Prostate gland (tissue), 2 donors: Measurements from ENCODE around the gene BST1. TPM values are rescaled to one million over a fixed set of nuclear protein-coding genes. Genes with fewer than 3 reads are reported as not detected.

ENCODE experiments used
- DNase-seq: peaks from one replicate; pipeline ENCODE4 v3.0.0-alpha.2; 2019; ENCODE audit warnings: low spot score
- H3K27ac ChIP-seq, 2 donors: fragments of 200-600 bp; sonication (generic); 2 replicates each; pipeline ENCODE4 v1.5.1; 2017 to 2019
- H3K27me3 ChIP-seq: fragments of 200-600 bp; sonication (generic); replicated peaks from 2 replicates; pipeline ENCODE4 v1.5.1; 2019; ENCODE audit not compliant: insufficient read depth
- H3K36me3 ChIP-seq, 2 donors: fragments of 200-600 bp; sonication (generic); 1 replicate in 1 of 2; 2 replicates in 1 of 2; pipeline versions ENCODE4 v1.5.1 to v1.8.1; 2017 to 2019
- H3K4me1 ChIP-seq: fragments of 200-600 bp; sonication (generic); replicated peaks from 2 replicates; pipeline ENCODE4 v1.5.1; 2019
- H3K4me3 ChIP-seq, 2 donors: fragments of 200-600 bp; sonication (generic); 2 replicates each; pipeline ENCODE4 v1.5.1; 2017 to 2019
- H3K9me3 ChIP-seq: fragments of 200-600 bp; sonication (generic); 2 replicates; pipeline ENCODE4 v1.5.1; 2017
- CTCF ChIP-seq, 4 experiments: fragments of 200-600 bp in 2 of 4; fragments of 450-650 bp in 2 of 4; sonication (generic) in 2 of 4; IDR thresholded peaks; 1 replicate in 3 of 4; 2 replicates in 1 of 4; pipeline ENCODE4 v1.5.1; 2016 to 2019; ENCODE audit warnings: antibody characterized with exemption in 4 of 4, mild to moderate bottlenecking in 2 of 4, moderate library complexity in 2 of 4
- POLR2A ChIP-seq: fragments of 450-650 bp; IDR thresholded peaks from one replicate; pipeline ENCODE4 v1.6.1; 2016; ENCODE audit warnings: antibody characterized with exemption, mild to moderate bottlenecking
- POLR2AphosphoS5 ChIP-seq: sonication (generic); formaldehyde crosslinking; IDR thresholded peaks from one replicate; pipeline ENCODE4 v1.6.1; 2017; ENCODE audit warnings: antibody characterized with exemption
- WGBS: methylation state at CpG from one replicate; pipeline ENCODE4 v1.1.5; 2018; 5-methylcytosine and 5-hydroxymethylcytosine counted together
- intact Hi-C: fragments of 100-400 bp; cut with DNase I; formaldehyde crosslinking; loops from one replicate; pipeline ENCODE4 v1.14.2; 2022
- total RNA-seq, 2 donors: library from RNA; depleted of rRNA; stranded (reverse); fragments of >200 nt; gene quantifications; one replicate each; pipeline ENCODE4 v1.1.0, GENCODE V29; 2016

Gene BST1
- total RNA-seq, 2 donors from 2014 or later, result 1.1 to 2.3 TPM

- Histone ChIP-seq H3K27ac (no peak overlapping the region), H3K4me1 (no peaks in the 10 kb centered on the region), H3K36me3 (no peaks in the 10 kb centered on the region), H3K4me3 (no peak overlapping the region), H3K27me3 (no peaks in the 10 kb centered on the region), H3K9me3 (no peaks in the 10 kb centered on the region)
- no peak for DNase-seq
- WGBS, result 43% methylated on average over 3 of the region's 3 CpGs
- no peak for TF ChIP-seq POLR2A
- no peak for TF ChIP-seq POLR2AphosphoS5
- TF ChIP-seq CTCF (IDR thresholded peaks at IDR 0.05), result no peak
- intact Hi-C loops, result no loop called here
Measured at GRCh38 chr4:15706646-15707362, 3.9 kb downstream of the BST1 start.

- Histone ChIP-seq H3K4me3 (no peak overlapping the region), H3K4me1 (no peaks in the 10 kb centered on the region), H3K9me3 (no peaks in the 10 kb centered on the region), H3K27me3 (no peaks in the 10 kb centered on the region), H3K36me3 (no peaks in the 10 kb centered on the region), H3K27ac (no peak overlapping the region)
- TF ChIP-seq CTCF (IDR thresholded peaks at IDR 0.05), result no peak
- no peak for TF ChIP-seq POLR2AphosphoS5
- no peak for TF ChIP-seq POLR2A
- intact Hi-C loops, result no loop called here
- DNase-seq, result no peak
- 21% methylated on average over 7 of the region's 7 CpGs for WGBS
Measured at GRCh38 chr4:15707363-15707715, 4.5 kb downstream of the BST1 start.

DNA sequence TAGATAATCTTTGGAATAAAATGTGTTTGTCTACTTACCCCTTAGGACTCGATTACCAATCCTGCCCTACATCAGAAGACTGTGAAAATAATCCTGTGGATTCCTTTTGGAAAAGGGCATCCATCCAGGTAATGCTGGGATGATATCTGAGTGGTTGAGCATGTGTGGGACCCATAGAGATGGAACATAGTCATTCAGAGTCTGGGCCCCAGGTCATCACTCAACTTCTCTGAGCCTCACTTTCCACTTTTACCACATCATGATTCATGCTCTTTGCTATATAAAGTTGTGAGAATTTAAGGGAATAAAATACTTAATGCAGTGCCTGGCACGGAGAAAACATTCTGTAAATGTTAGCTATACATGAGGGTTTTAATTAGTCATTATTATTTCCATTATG lies 8.9 kb downstream of the BST1 start:
- Histone ChIP-seq H3K36me3 (no peaks in the 10 kb centered on the region), H3K27me3 (no peaks in the 10 kb centered on the region), H3K4me1 (no peaks in the 10 kb centered on the region), H3K4me3 (no peak overlapping the region), H3K27ac (no peak overlapping the region), H3K9me3 (no peaks in the 10 kb centered on the region)
- DNase-seq, result no peak
- WGBS, result 94% methylated on average over 2 of the region's 2 CpGs
- intact Hi-C loops, result no loop called here
- no peak for TF ChIP-seq POLR2AphosphoS5
- TF ChIP-seq POLR2A, result no peak
- TF ChIP-seq CTCF (IDR thresholded peaks at IDR 0.05), result no peak

DNA sequence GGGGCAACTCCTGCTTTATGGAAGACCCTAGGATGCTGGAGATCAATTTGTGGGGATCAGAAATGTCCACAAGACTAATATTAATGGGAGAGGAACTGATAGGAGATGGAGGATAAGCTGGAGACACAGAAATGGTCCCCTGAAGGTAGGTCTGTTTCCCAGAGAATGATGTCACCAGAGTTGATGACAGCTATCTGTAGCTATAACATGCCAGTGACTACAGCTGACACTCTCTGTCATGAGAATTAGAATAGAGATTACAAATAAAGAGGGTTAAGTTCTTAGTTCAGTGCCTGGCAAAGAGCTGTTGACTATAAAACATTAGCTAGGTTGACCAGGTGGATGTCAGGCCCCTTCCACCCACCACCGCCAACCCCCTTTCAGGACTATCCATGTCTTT lies 9.3 kb downstream of the BST1 start:
- TF ChIP-seq POLR2A, result no peak
- no peak for TF ChIP-seq POLR2AphosphoS5
- no peak for TF ChIP-seq CTCF (IDR thresholded peaks at IDR 0.05)
- Histone ChIP-seq H3K4me1 (no peaks in the 10 kb centered on the region), H3K36me3 (no peaks in the 10 kb centered on the region), H3K27me3 (no peaks in the 10 kb centered on the region), H3K9me3 (no peaks in the 10 kb centered on the region), H3K4me3 (no peak overlapping the region), H3K27ac (no peak overlapping the region)
- WGBS, result 96% methylated on average over 1 of the region's 1 CpG
- intact Hi-C loops, result no loop called here
- DNase-seq, result no peak

GRCh38 chr4:15714141-15714540 lies 11.3 kb downstream of the BST1 start:
- Histone ChIP-seq H3K27me3 (no peaks in the 10 kb centered on the region), H3K4me3 (no peak overlapping the region), H3K4me1 (no peaks in the 10 kb centered on the region), H3K27ac (no peak overlapping the region), H3K36me3 (no peaks in the 10 kb centered on the region), H3K9me3 (no peaks in the 10 kb centered on the region)
- no peak for DNase-seq
- WGBS, result 83% methylated on average over 1 of the region's 1 CpG
- TF ChIP-seq POLR2AphosphoS5 (no peak), POLR2A (no peak), CTCF (IDR thresholded peaks at IDR 0.05) (no peak)
- intact Hi-C loops, result no loop called here
